Fibroblast of gingiva (primary cell): ENCODE measurements around the gene DPYSL3.
A peak's percentile ranks its signal among the peaks of the same experiment; 100 is the strongest.
"Not testable (repeated sequence)": the region's sequence is repeated elsewhere in the genome, so short reads cannot be mapped to it uniquely, and the experiment has no call there.

ENCODE experiments used
- DNase-seq: peaks from one replicate; pipeline ENCODE4 v3.0.0-alpha.2; 2011; ENCODE audit warnings: low read depth

The DPYSL3 gene

DNA sequence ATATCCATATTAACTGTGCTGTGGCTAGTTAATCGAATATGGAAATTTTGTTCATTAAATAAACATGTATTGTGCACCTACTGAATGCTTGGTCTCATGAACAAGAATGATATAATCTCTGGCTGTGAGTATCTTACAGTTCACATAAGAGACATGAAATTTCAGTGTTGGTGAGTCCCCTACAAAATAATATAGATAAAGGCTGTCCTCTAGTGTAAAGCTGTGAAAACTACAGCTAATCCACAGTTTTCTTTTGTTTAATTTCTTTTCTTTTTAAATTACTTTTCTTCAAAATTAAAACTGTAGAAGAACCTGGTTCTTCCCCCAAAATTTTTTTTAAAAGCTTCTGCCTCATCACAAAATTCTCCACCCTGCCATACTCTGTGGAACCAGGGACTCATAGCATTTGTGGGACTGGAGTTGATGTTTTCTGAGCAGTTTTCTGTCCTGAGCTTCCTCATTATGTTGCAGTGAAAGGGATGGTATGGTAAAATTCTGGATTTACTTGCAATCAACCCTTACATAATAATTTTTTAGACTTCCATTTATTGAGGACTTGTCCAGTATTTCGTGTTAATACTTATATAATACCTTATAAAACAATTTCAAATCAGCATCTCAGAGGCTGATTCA, 140.0 kb downstream of the DPYSL3 start:
- DNase-seq: no peak

DNA sequence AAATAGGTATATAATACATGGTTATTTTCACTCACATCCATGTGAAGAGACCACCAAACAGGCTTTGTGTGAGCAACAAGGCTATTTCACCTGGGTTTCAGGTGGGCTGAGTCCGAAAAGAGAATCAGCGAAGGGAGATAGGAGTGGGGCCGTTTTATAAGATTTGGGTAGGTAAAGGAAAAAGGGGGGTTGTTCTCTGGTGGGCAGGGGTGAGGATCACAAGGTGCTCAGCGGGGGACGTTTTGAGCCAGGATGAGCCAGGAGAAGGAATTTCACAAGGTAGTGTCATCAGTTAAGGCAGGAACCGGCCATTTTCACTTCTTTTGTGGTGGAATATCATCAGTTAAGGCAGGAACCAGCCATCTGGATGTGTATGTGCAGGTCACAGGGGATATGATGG, 142.5 kb downstream of the DPYSL3 start:
- not testable (repeated sequence) for DNase-seq

- DNase-seq: no peak
Measured at GRCh38 chr5:147361441-147362175, 148.3 kb downstream of the DPYSL3 start.

DNA sequence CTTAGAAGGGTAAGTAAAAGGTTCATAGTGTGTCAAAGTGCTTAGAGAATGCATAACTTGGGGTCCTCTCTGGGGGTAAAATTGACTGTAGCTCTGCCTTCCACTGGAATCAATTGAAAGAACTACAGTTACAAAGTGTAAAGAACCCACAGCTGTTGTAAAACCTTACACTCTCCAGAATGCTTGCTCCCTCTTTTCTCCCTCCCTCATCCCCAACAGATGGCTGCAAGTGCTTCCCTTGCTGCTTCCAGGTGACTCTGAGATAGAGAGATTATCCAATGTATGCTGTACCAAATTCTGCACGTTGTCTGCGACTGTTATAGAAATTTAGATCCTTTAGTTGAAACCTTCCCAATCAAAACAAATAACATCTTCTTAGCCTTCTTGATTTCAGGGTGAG, 149.1 kb downstream of the DPYSL3 start:
- DNase-seq: no peak

DNA sequence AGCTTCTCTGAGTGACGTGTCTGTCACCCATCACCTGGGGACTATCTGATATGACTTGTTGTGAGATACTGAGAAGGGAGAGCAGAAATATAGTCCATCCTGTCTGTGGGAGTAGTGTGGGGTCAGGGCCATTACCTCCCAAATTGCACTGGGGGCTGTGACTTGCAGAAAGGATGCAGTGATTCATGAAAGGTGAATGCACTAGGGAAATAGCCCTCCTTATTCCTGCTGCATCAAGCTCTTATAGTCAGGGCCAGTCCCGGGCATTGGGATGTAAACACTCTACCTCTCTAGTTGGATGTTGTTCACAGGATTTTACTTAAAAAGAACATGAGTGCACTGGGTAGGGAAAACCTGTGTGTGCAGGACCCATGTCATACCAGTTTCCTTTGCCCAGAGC, 150.3 kb downstream of the DPYSL3 start:
- no peak for DNase-seq

GRCh38 chr5:147359101-147359500, 150.8 kb downstream of the DPYSL3 start:
- no peak for DNase-seq

DNA sequence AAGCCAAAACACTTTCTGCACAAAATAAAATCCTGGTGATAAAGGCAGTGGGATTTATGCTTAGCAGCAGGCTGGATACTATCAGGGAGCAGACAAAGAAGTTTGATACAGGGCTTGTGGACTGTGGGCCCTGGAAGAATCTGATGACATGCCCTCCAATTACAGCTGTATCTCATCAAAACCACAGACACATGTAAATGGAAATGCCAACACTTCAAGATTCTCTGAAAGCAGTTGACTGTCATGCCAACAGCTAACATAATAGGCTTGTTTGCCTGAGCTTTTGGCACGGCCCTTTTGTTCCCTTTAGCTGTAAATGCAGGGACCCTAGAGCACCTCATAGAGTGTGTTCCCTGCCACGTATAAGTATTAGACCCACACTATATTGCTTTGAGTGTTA, 160.6 kb downstream of the DPYSL3 start:
- DNase-seq: no peak

GRCh38 chr5:147348451-147348850, 161.4 kb downstream of the DPYSL3 start:
- no peak for DNase-seq

- DNase-seq: peak; percentile 22
Measured at GRCh38 chr5:147348046-147348445, 161.8 kb downstream of the DPYSL3 start.

DNA sequence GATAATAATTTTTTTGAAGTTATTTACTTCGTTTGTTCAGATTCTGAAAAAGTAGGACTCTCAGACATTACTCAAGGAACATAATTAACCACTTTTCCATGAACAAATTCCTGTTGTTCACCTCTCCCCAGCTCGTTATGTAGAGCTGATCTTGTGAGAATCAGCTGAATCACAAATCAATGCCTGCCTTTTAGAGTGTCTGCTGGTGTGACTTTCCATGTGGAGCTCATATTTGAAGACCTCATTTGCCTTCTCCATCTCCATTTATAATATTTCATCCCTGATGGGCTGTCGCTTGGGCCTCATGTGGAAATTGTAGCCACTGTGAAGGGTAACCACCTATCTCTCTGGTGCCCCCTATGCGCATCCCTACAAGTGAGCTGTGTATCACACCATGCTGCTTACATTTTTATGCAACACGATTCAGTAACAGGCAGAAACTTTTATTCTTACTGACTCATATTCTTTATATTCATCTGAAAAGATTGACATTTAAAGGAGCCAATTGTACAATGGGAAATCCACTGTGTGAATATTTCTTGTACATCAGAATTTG, 163.8 kb downstream of the DPYSL3 start:
- no peak for DNase-seq

DNA sequence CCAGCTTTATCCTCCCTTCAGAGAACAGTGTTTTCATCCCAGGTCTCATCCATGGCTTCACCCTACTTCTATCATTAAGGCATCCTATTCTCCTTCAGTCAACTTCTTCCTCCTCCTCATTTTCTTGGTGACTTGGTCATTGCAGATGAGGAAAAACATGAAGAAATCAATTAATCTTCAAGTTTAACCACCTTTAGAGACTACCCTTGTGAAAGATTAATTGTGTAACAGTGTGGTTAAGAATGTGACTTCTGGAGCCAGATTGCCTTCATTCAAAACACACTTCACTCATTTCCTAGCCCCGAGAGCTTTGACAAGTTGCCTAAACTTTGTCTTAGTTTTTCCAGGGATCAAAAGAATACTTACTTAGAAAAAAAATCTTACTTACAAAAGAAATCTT, 165.0 kb downstream of the DPYSL3 start:
- DNase-seq: no peak

- no peak for DNase-seq
Measured at GRCh38 chr5:147341345-147341744, 168.5 kb downstream of the DPYSL3 start.

- no peak for DNase-seq
Measured at GRCh38 chr5:147340941-147341340, 168.9 kb downstream of the DPYSL3 start.
